ENCODE results near the gene L3MBTL4. TPM values are rescaled to one million over a fixed set of nuclear protein-coding genes. Genes with fewer than 3 reads are reported as not detected.

Gene L3MBTL4
- polyA plus RNA-seq, 1 of the 3 experiments (the other 2 are of a cell fraction): 0.02 TPM

DNA sequence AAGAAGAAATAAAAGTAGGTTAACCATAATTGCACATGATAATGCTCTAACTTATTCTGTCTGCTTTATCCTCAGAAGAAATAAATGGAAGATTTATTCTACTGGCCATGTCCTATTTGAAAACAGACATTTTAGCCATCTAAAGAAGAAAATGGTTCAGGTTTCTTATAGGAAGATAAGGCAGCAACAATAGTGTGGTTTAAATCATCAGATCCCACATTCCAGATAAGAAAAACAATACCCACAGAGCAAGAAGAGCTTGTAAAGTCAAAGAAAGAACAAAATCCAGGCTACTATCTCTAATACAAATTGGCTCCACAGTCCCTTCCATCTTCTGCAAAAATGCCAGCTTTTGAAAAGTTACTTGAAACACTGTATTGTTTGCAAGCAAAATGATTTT is 49.3 kb downstream of the L3MBTL4 start:
- Histone ChIP-seq H3K9ac (no peak overlapping the region), H3K4me2 (no peak overlapping the region), H3K27me3 (ENCODE audit: insufficient read depth) (no peaks in the 10 kb centered on the region), H3F3A (replicated peaks; ENCODE audit: insufficient read depth) (no peaks in the 10 kb centered on the region), H3K9me3 (no peaks in the 10 kb centered on the region), H3K27ac (ENCODE audit: low read depth in 2 of 2, low read length in 1 of 2) (no peak overlapping the region), H4K20me1 (ENCODE audit: insufficient read depth) (no peaks in the 10 kb centered on the region), H3K4me1 (ENCODE audit: control insufficient read depth in 1 of 2, insufficient read depth in 2 of 2, low read depth in 1 of 2, low read length in 1 of 2) (peaks cover 0 to 11% of the 10 kb centered on the region in 2 experiments; a peak in 2 of 4 replicates), H3K9me2 (no peaks in the 10 kb centered on the region), H2AFZ (ENCODE audit: low read depth) (no peak overlapping the region), H3K79me2 (ENCODE audit: insufficient read depth) (no peaks in the 10 kb centered on the region), H3K36me3 (replicated peaks in 1 of 2; ENCODE audit: control insufficient read depth in 1 of 2, insufficient read depth in 2 of 2, low read length in 1 of 2) (no peaks in the 10 kb centered on the region), H3K4me3 (ENCODE audit: low read depth in 2 of 2, low read length in 1 of 2) (no peak overlapping the region)
- no peak for DNase-seq
- TF ChIP-seq, protein P1, sequence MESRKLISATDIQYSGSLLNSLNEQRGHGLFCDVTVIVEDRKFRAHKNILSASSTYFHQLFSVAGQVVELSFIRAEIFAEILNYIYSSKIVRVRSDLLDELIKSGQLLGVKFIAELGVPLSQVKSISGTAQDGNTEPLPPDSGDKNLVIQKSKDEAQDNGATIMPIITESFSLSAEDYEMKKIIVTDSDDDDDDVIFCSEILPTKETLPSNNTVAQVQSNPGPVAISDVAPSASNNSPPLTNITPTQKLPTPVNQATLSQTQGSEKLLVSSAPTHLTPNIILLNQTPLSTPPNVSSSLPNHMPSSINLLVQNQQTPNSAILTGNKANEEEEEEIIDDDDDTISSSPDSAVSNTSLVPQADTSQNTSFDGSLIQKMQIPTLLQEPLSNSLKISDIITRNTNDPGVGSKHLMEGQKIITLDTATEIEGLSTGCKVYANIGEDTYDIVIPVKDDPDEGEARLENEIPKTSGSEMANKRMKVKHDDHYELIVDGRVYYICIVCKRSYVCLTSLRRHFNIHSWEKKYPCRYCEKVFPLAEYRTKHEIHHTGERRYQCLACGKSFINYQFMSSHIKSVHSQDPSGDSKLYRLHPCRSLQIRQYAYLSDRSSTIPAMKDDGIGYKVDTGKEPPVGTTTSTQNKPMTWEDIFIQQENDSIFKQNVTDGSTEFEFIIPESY (IDR thresholded peaks at IDR 0.05; ENCODE audit: borderline replicate concordance, low read depth): no peak
- TF ChIP-seq TEAD4 (IDR thresholded peaks at IDR 0.05; ENCODE audit: borderline replicate concordance, insufficient read depth) (no peak), RFX5 (IDR thresholded peaks at IDR 0.05; ENCODE audit: low read length) (no peak), RCOR1 (IDR thresholded peaks at IDR 0.05; ENCODE audit: low read length) (no peak)
- TF ChIP-seq, protein P2, sequence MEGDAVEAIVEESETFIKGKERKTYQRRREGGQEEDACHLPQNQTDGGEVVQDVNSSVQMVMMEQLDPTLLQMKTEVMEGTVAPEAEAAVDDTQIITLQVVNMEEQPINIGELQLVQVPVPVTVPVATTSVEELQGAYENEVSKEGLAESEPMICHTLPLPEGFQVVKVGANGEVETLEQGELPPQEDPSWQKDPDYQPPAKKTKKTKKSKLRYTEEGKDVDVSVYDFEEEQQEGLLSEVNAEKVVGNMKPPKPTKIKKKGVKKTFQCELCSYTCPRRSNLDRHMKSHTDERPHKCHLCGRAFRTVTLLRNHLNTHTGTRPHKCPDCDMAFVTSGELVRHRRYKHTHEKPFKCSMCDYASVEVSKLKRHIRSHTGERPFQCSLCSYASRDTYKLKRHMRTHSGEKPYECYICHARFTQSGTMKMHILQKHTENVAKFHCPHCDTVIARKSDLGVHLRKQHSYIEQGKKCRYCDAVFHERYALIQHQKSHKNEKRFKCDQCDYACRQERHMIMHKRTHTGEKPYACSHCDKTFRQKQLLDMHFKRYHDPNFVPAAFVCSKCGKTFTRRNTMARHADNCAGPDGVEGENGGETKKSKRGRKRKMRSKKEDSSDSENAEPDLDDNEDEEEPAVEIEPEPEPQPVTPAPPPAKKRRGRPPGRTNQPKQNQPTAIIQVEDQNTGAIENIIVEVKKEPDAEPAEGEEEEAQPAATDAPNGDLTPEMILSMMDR (IDR thresholded peaks at IDR 0.05): no peak
- TF ChIP-seq, protein P3, sequence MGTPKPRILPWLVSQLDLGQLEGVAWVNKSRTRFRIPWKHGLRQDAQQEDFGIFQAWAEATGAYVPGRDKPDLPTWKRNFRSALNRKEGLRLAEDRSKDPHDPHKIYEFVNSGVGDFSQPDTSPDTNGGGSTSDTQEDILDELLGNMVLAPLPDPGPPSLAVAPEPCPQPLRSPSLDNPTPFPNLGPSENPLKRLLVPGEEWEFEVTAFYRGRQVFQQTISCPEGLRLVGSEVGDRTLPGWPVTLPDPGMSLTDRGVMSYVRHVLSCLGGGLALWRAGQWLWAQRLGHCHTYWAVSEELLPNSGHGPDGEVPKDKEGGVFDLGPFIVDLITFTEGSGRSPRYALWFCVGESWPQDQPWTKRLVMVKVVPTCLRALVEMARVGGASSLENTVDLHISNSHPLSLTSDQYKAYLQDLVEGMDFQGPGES (IDR thresholded peaks at IDR 0.05; ENCODE audit: low read depth, low read length): no peak
- ChIA-PET POLR2A (no interaction called here), CTCF (no interaction called here)

DNA sequence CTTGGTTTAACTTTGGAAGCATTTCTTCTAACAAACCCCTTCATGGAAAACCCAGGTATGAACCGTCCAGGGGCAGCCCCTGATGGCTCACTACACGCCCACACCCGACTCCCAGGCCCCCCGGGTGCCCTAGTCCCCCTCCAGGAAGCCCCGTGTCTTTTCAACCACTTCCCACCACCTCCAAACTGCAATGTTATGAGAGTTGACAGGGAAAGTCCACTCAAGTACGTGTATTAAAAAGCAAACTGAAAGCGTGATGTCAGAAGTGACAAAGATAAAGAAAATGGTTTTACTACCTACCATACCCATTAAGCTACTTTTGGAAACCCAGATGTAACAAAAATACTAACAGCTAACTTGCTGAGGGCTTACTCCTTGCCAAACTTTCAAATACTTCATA is 51.5 kb downstream of the L3MBTL4 start:
- no peak for TF ChIP-seq JUND (IDR thresholded peaks at IDR 0.05)
- TF ChIP-seq, protein P4, sequence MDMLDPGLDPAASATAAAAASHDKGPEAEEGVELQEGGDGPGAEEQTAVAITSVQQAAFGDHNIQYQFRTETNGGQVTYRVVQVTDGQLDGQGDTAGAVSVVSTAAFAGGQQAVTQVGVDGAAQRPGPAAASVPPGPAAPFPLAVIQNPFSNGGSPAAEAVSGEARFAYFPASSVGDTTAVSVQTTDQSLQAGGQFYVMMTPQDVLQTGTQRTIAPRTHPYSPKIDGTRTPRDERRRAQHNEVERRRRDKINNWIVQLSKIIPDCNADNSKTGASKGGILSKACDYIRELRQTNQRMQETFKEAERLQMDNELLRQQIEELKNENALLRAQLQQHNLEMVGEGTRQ (IDR thresholded peaks at IDR 0.05; ENCODE audit: borderline replicate concordance, low read depth, low read length): no peak
- TF ChIP-seq RCOR1 (IDR thresholded peaks at IDR 0.05; ENCODE audit: low read length): no peak
- no peak for TF ChIP-seq TCF12 (IDR thresholded peaks at IDR 0.05)
- no peak for TF ChIP-seq EP300 (IDR thresholded peaks at IDR 0.05; ENCODE audit: borderline replicate concordance in 1 of 2, low read depth in 1 of 2, low read length in 1 of 2)
- no peaks in the 10 kb centered on the region for H4K20me1 ChIP-seq (ENCODE audit: insufficient read depth)

More for the DNA sequence above, 51.5 kb downstream of the L3MBTL4 start:
- H3K4me1 ChIP-seq (ENCODE audit: control insufficient read depth in 1 of 2, insufficient read depth in 2 of 2, low read depth in 1 of 2, low read length in 1 of 2): peaks cover 0 to 5% of the 10 kb centered on the region in 2 experiments; a peak in 2 of 4 replicates
- H3K4me2 ChIP-seq: no peak overlapping the region
- H2AFZ ChIP-seq (ENCODE audit: low read depth): no peak overlapping the region
- H3K79me2 ChIP-seq (ENCODE audit: insufficient read depth): no peaks in the 10 kb centered on the region
- H3K9me3 ChIP-seq: no peaks in the 10 kb centered on the region
- no peak for DNase-seq
- ChIA-PET CTCF (no interaction called here), POLR2A (no interaction called here)
- no peaks in the 10 kb centered on the region for H3K27me3 ChIP-seq (ENCODE audit: insufficient read depth)
- no peaks in the 10 kb centered on the region for H3K9me2 ChIP-seq
- H3K4me3 ChIP-seq (ENCODE audit: low read depth in 2 of 2, low read length in 1 of 2): no peak overlapping the region
- H3K27ac ChIP-seq (ENCODE audit: low read depth in 2 of 2, low read length in 1 of 2): no peak overlapping the region
- no peak overlapping the region for H3K9ac ChIP-seq
- 46% methylated on average over 7 of the region's 7 CpGs for WGBS (ENCODE audit: low lambda C conversion rate)
- H3F3A ChIP-seq (replicated peaks; ENCODE audit: insufficient read depth): no peaks in the 10 kb centered on the region
- no peaks in the 10 kb centered on the region for H3K36me3 ChIP-seq (replicated peaks in 1 of 2; ENCODE audit: control insufficient read depth in 1 of 2, insufficient read depth in 2 of 2, low read length in 1 of 2)

Measured in SK-N-SH (cell line).